Thyroid gland (tissue), 4 donors: ENCODE measurements around the gene EXOC8. TPM values are rescaled to one million over a fixed set of nuclear protein-coding genes. Genes with fewer than 3 reads are reported as not detected.

Source experiments
- DNase-seq, 2 donors: peaks; one replicate each; pipeline ENCODE4 v3.0.0-alpha.2; 2019
- H3K27ac ChIP-seq, 3 donors: fragments of 200-600 bp; sonication (generic); 1 replicate in 2 of 3; 2 replicates in 1 of 3; pipeline ENCODE4 v1.5.1; 2016 to 2019; ENCODE audit warnings: mild to moderate bottlenecking in 1 of 3, moderate library complexity in 1 of 3
- H3K27me3 ChIP-seq: fragments of 200-600 bp; sonication (generic); one replicate; pipeline ENCODE4 v1.5.1; 2019
- H3K36me3 ChIP-seq, 2 donors: fragments of 200-600 bp; sonication (generic); one replicate each; pipeline ENCODE4 v1.5.1; 2016 to 2019
- H3K4me1 ChIP-seq, 2 donors: fragments of 200-600 bp; sonication (generic); one replicate each; pipeline ENCODE4 v1.5.1; 2017 to 2019
- H3K4me3 ChIP-seq, 3 donors: fragments of 200-600 bp; sonication (generic); replicated peaks in 1 of 3; 1 replicate in 2 of 3; 2 replicates in 1 of 3; pipeline ENCODE4 v1.5.1; 2016; ENCODE audit warnings: mild to moderate bottlenecking in 1 of 3
- H3K9me3 ChIP-seq: fragments of 200-600 bp; sonication (generic); one replicate; pipeline ENCODE4 v1.5.1; 2017
- POLR2A ChIP-seq, 2 donors: fragments of 450-650 bp; IDR thresholded peaks; one replicate each; pipeline ENCODE4 v1.6.1; 2017; ENCODE audit warnings: antibody characterized with exemption in 2 of 2, mild to moderate bottlenecking in 2 of 2, moderate library complexity in 1 of 2
- WGBS, 2 donors: methylation state at CpG; one replicate each; pipeline ENCODE4 v1.1.5; 2017; 5-methylcytosine and 5-hydroxymethylcytosine counted together
- intact Hi-C: fragments of 100-400 bp; cut with DNase I; formaldehyde crosslinking; loops from one replicate; pipeline ENCODE4 v1.15.1; 2023
- total RNA-seq, 4 donors: library from RNA; depleted of rRNA; stranded (reverse); fragments of >200 nt; gene quantifications; one replicate each; pipeline ENCODE4 v1.2.3, GENCODE V29; 2016
- TF ChIP-seq, protein P1 (sequence below), 6 experiments: fragments of 200-600 bp in 3 of 6; fragments of 450-650 bp in 3 of 6; sonication (generic) in 3 of 6; IDR thresholded peaks; one replicate each; pipeline ENCODE4 v1.5.1; 2016 to 2019; ENCODE audit warnings: antibody characterized with exemption in 6 of 6, mild to moderate bottlenecking in 2 of 6, inconsistent platforms in 1 of 6, moderate library complexity in 1 of 6

Gene EXOC8
- 10 to 100 TPM; 15.9 to 30.5 (median 18.6) TPM for total RNA-seq

- peak; percentile 30 to 89 for TF ChIP-seq POLR2A (IDR thresholded peaks at IDR 0.05)
- TF ChIP-seq, protein P1, sequence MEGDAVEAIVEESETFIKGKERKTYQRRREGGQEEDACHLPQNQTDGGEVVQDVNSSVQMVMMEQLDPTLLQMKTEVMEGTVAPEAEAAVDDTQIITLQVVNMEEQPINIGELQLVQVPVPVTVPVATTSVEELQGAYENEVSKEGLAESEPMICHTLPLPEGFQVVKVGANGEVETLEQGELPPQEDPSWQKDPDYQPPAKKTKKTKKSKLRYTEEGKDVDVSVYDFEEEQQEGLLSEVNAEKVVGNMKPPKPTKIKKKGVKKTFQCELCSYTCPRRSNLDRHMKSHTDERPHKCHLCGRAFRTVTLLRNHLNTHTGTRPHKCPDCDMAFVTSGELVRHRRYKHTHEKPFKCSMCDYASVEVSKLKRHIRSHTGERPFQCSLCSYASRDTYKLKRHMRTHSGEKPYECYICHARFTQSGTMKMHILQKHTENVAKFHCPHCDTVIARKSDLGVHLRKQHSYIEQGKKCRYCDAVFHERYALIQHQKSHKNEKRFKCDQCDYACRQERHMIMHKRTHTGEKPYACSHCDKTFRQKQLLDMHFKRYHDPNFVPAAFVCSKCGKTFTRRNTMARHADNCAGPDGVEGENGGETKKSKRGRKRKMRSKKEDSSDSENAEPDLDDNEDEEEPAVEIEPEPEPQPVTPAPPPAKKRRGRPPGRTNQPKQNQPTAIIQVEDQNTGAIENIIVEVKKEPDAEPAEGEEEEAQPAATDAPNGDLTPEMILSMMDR (IDR thresholded peaks at IDR 0.05), result no peak
- Histone ChIP-seq H3K4me3 (peak within 1 kb of the TSS; percentile 61 to 94 (median 67)), H3K9me3 (no peaks in the 10 kb centered on the region), H3K36me3 (no peaks in the 10 kb centered on the region), H3K27ac (peak within 1 kb of the TSS; percentile 76 to 95 (median 90)), H3K27me3 (no peaks in the 10 kb centered on the region), H3K4me1 (peaks cover 43 to 45% of the 10 kb centered on the region in 2 donors)
- intact Hi-C loops, result loop anchor here (10.0 kb wide), 1 partner anchor 103 kb away; no protein-coding TSS in a partner anchor
- 0 to 1% methylated on average over 11 to 50 of the region's 74 CpGs for WGBS, 2 donors
- DNase-seq, result peak; percentile 94 to 97
These were observed at the start of gene EXOC8 for GRCh38 chr1:231337472-231338269. Gene EXOC8, minus strand, starts transcription at chr1:231337852. Its CDS starts 107 bp downstream, at chr1:231337745.

DNA sequence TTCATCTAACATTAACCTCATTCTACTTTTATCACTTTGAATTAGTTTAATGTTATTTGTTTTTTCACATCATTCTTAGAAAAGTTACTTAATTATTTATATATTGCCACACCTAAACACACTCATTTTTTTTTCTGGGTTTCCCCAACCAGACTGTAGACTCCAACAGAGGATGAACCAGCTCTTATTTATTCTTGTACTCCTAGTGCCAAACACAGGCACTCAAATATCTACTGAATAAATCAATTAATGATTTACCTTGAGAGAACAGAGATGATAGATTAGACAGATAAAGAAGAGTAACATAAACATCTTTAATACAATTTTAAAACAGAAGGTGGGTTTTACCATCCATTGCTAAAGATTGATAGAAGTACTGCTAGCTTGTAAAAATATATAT is 48.8 kb upstream of the EXOC8 start:
- Histone ChIP-seq H3K27ac (no peak overlapping the region), H3K27me3 (no peaks in the 10 kb centered on the region), H3K4me3 (no peak overlapping the region), H3K4me1 (peaks cover 6 to 9% of the 10 kb centered on the region in 2 donors), H3K36me3 (no peaks in the 10 kb centered on the region), H3K9me3 (no peaks in the 10 kb centered on the region)
- TF ChIP-seq, protein P1 (IDR thresholded peaks at IDR 0.05), result no peak
- TF ChIP-seq POLR2A (IDR thresholded peaks at IDR 0.05), result no peak
- intact Hi-C loops, result no loop called here
- DNase-seq, result no peak

DNA sequence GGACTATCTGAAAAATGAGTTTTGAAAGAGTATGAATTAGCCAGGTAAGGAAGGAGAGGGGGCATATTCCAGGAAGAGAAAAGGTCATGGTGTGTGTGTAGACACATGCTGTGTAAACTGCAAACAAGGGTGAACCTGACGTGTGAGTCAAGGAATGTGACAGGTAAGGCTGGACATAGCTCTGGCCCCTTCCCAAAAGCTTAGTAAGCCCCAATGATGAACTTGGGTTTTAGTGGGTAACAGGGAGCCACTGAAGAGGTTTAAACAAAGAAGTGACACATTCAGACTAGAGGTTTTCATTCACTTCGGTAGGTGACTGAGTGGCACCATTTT is 47.7 kb upstream of the EXOC8 start:
- TF ChIP-seq, protein P1 (IDR thresholded peaks at IDR 0.05), result no peak
- TF ChIP-seq POLR2A (IDR thresholded peaks at IDR 0.05), result no peak
- intact Hi-C loops, result no loop called here

GRCh38 chr1:231384696-231385415 is 47.2 kb upstream of the EXOC8 start:
- Histone ChIP-seq H3K9me3 (no peaks in the 10 kb centered on the region), H3K4me3 (no peak overlapping the region), H3K4me1 (peaks cover 6 to 14% of the 10 kb centered on the region in 2 donors), H3K27me3 (no peaks in the 10 kb centered on the region), H3K27ac (no peak overlapping the region), H3K36me3 (no peaks in the 10 kb centered on the region)
- 93 to 98% methylated on average over 6 of the region's 6 CpGs for WGBS, 2 donors
- TF ChIP-seq POLR2A (IDR thresholded peaks at IDR 0.05), result no peak
- TF ChIP-seq, protein P1 (IDR thresholded peaks at IDR 0.05), result no peak
- DNase-seq, result no peak
- intact Hi-C loops, result no loop called here

More for the DNA sequence above, 47.7 kb upstream of the EXOC8 start:
- H3K4me1 ChIP-seq, result peaks cover 6 to 14% of the 10 kb centered on the region in 2 donors
- WGBS, 2 donors, result 88 to 90% methylated on average over 2 of the region's 2 CpGs
- no peak for DNase-seq
- no peaks in the 10 kb centered on the region for H3K9me3 ChIP-seq
- no peaks in the 10 kb centered on the region for H3K27me3 ChIP-seq
- H3K4me3 ChIP-seq, result no peak overlapping the region
- H3K27ac ChIP-seq, result no peak overlapping the region
- H3K36me3 ChIP-seq, result no peaks in the 10 kb centered on the region
